Lower leg skin (tissue), 4 donors: ENCODE results near the gene NCKAP5L. TPM values are rescaled to one million over a fixed set of nuclear protein-coding genes. Genes with fewer than 3 reads are reported as not detected.
"Not testable (repeated sequence)": the region's sequence is repeated elsewhere in the genome, so short reads cannot be mapped to it uniquely, and the experiment has no call there.

Source experiments
- DNase-seq, 2 donors: peaks; one replicate each; pipeline ENCODE4 v3.0.0-alpha.2; 2019; ENCODE audit warnings: low spot score in 2 of 2
- H3K4me3 ChIP-seq: fragments of 200-600 bp; sonication (generic); 2 replicates; pipeline ENCODE4 v1.5.1; 2017; ENCODE audit warnings: mild to moderate bottlenecking, low read depth; ENCODE audit not compliant: poor library complexity, severe bottlenecking
- CTCF ChIP-seq, 3 donors: fragments of 450-650 bp; IDR thresholded peaks; one replicate each; pipeline ENCODE4 v1.5.1; 2016; ENCODE audit warnings: antibody characterized with exemption in 3 of 3, mild to moderate bottlenecking in 3 of 3, moderate library complexity in 2 of 3
- POLR2A ChIP-seq, 2 donors: fragments of 450-650 bp; IDR thresholded peaks; one replicate each; pipeline ENCODE4 v1.6.1; 2016 to 2017; ENCODE audit warnings: antibody characterized with exemption in 2 of 2, mild to moderate bottlenecking in 1 of 2, moderate library complexity in 1 of 2
- WGBS, 2 donors: methylation state at CpG; one replicate each; pipeline ENCODE4 v1.1.5; 2018; 5-methylcytosine and 5-hydroxymethylcytosine counted together
- intact Hi-C: fragments of 100-400 bp; cut with DNase I; formaldehyde crosslinking; loops from one replicate; pipeline ENCODE4 v1.15.0; 2023; ENCODE audit warnings: low total_unique reads
- total RNA-seq, 4 donors: library from RNA; depleted of rRNA; stranded (reverse); fragments of >200 nt; gene quantifications; one replicate each; pipeline ENCODE4 v1.1.0, GENCODE V29; 2016

NCKAP5L gene
- total RNA-seq, 4 donors from 2014 or later, result 6.1 to 12.9 (median 9.0) TPM

GRCh38 chr12:49789992-49790391 lies 38.2 kb downstream of the NCKAP5L start:
- TF ChIP-seq POLR2A (IDR thresholded peaks at IDR 0.05), result no peak
- TF ChIP-seq CTCF (IDR thresholded peaks at IDR 0.05), result no peak
- H3K4me3 ChIP-seq, result no peak overlapping the region
- DNase-seq, result no peak
- 87 to 97% methylated on average over 3 of the region's 3 CpGs for WGBS, 2 donors
- intact Hi-C loops, result no loop called here

- no peak overlapping the region for H3K4me3 ChIP-seq
- DNase-seq, result no peak
- intact Hi-C loops, result no loop called here
- 97 to 99% methylated on average over 2 of the region's 2 CpGs for WGBS, 2 donors
- no peak for TF ChIP-seq POLR2A (IDR thresholded peaks at IDR 0.05)
- TF ChIP-seq CTCF (IDR thresholded peaks at IDR 0.05), result no peak
Measured at GRCh38 chr12:49787672-49788071, 40.5 kb downstream of the NCKAP5L start.

- 87 to 95% methylated on average over 4 of the region's 4 CpGs for WGBS, 2 donors
- no peak for TF ChIP-seq CTCF (IDR thresholded peaks at IDR 0.05)
- TF ChIP-seq POLR2A (IDR thresholded peaks at IDR 0.05), result no peak
- intact Hi-C loops, result no loop called here
Measured at GRCh38 chr12:49784756-49785409, 43.3 kb downstream of the NCKAP5L start.

GRCh38 chr12:49783917-49784676 lies 44.1 kb downstream of the NCKAP5L start:
- DNase-seq, result no peak
- 44 to 48% methylated on average over 7 of the region's 7 CpGs for WGBS, 2 donors
- H3K4me3 ChIP-seq, result no peak overlapping the region
- intact Hi-C loops, result no loop called here
- no peak for TF ChIP-seq CTCF (IDR thresholded peaks at IDR 0.05)
- no peak for TF ChIP-seq POLR2A (IDR thresholded peaks at IDR 0.05)

More at GRCh38 chr12:49784756-49785409, 43.3 kb downstream of the NCKAP5L start:
- no peak for DNase-seq
- H3K4me3 ChIP-seq, result no peak overlapping the region

GRCh38 chr12:49780914-49781313 lies 47.3 kb downstream of the NCKAP5L start:
- DNase-seq, intact Hi-C loops, H3K4me3 ChIP-seq: not testable (repeated sequence)
- 93% methylated on average over 6 of the region's 6 CpGs for WGBS, 2 donors

GRCh38 chr12:49779581-49779980 lies 48.6 kb downstream of the NCKAP5L start:
- no peak for DNase-seq
- intact Hi-C loops, result loop anchor here (10.0 kb wide), 1 partner anchor 275 kb away; the partner anchor contains the start of gene ASIC1
- H3K4me3 ChIP-seq, result no peak overlapping the region
- WGBS, 2 donors, result 74 to 77% methylated on average over 2 of the region's 2 CpGs
- TF ChIP-seq CTCF (IDR thresholded peaks at IDR 0.05) (no peak), POLR2A (IDR thresholded peaks at IDR 0.05) (no peak)
